A673 (cell line): ENCODE results near the gene EXOC4. TPM values are rescaled to one million over a fixed set of nuclear protein-coding genes. Genes with fewer than 3 reads are reported as not detected.

Experiments
- BruUV-seq: library from RNA; stranded (reverse); fragments of 400-500 nt; replicated peaks from 2 replicates; lab custom pipeline; 2021; lab: Mats Ljungman, UMichigan
- CTCF ChIA-PET: fragments of 300-600 bp; sonication (Branson Sonifier 250); formaldehyde crosslinking; loops from one replicate; lab custom pipeline; 2022; ENCODE audit warnings: antibody characterized with exemption; lab: Charles Lee
- POLR2A ChIA-PET: fragments of 300-600 bp; sonication (Branson Sonifier 250); formaldehyde crosslinking; loops from one replicate; lab custom pipeline; 2022; ENCODE audit warnings: antibody characterized with exemption; ENCODE audit not compliant: low non-redundant PET; lab: Charles Lee
- DNase-seq: peaks from one replicate; pipeline ENCODE4 v3.0.0-alpha.2; 2015; ENCODE audit warnings: low spot score
- H3K27ac ChIP-seq: fragments of 200-600 bp; sonication (generic); 2 replicates; pipeline ENCODE4 v1.5.1; 2016; ENCODE audit warnings: mixed run types, low read depth, mild to moderate bottlenecking, mixed read lengths, antibody characterized with exemption, low read length; ENCODE audit not compliant: poor library complexity, severe bottlenecking
- H3K27me3 ChIP-seq: fragments of 200-600 bp; sonication (generic); replicated peaks from 2 replicates; pipeline ENCODE4 v1.6.1; 2017; ENCODE audit warnings: mixed run types, low read depth, mild to moderate bottlenecking, mixed read lengths, antibody characterized with exemption, low read length; ENCODE audit not compliant: insufficient read depth, poor library complexity
- H3K36me3 ChIP-seq: fragments of 200-600 bp; sonication (generic); 2 replicates; pipeline ENCODE4 v1.6.1; 2016; ENCODE audit warnings: mixed run types, mild to moderate bottlenecking, mixed read lengths, antibody characterized with exemption, low read length; ENCODE audit not compliant: insufficient read depth, poor library complexity, severe bottlenecking
- H3K4me1 ChIP-seq: fragments of 200-600 bp; sonication (generic); 2 replicates; pipeline ENCODE4 v1.6.1; 2017; ENCODE audit warnings: mixed run types, mild to moderate bottlenecking, mixed read lengths, antibody characterized with exemption, low read length; ENCODE audit not compliant: insufficient read depth, poor library complexity, severe bottlenecking
- H3K4me3 ChIP-seq: fragments of 200-600 bp; sonication (generic); 2 replicates; pipeline ENCODE4 v1.5.1; 2016; ENCODE audit warnings: low read depth, mixed run types, mild to moderate bottlenecking, mixed read lengths, low read length; ENCODE audit not compliant: poor library complexity, severe bottlenecking
- H3K9me3 ChIP-seq: fragments of 200-600 bp; sonication (generic); 2 replicates; pipeline ENCODE4 v1.6.1; 2016; ENCODE audit warnings: mixed run types, low read depth, mild to moderate bottlenecking, mixed read lengths, antibody characterized with exemption, low read length; ENCODE audit not compliant: poor library complexity, severe bottlenecking
- EZH2 ChIP-seq: fragments of 200-600 bp; sonication (generic); IDR thresholded peaks from 2 replicates; pipeline ENCODE4 v1.6.1; 2017; ENCODE audit warnings: borderline replicate concordance, low read depth, mild to moderate bottlenecking, mixed read lengths, antibody characterized with exemption, low read length; ENCODE audit not compliant: poor library complexity, severe bottlenecking
- intact Hi-C: fragments of 100-400 bp; cut with micrococcal nuclease; formaldehyde crosslinking; loops from one replicate; pipeline ENCODE4 v1.10.0; 2022; ENCODE audit not compliant: unreplicated experiment
- total RNA-seq: library from RNA; stranded (reverse); gene quantifications from 2 replicates; pipeline ENCODE4 v1.2.3, GENCODE V29; 2021
- TF ChIP-seq, protein P1 (sequence below): fragments of 300-800, 200-600 bp; sonication (generic); conservative IDR thresholded peaks from 2 replicates; pipeline ENCODE4 v1.5.1; 2017; ENCODE audit warnings: low read depth, mild to moderate bottlenecking, antibody characterized with exemption, low read length, moderate library complexity, mixed read lengths

EXOC4 gene
- total RNA-seq, 1 experiment from 2014 or later = 66.1 TPM

DNA sequence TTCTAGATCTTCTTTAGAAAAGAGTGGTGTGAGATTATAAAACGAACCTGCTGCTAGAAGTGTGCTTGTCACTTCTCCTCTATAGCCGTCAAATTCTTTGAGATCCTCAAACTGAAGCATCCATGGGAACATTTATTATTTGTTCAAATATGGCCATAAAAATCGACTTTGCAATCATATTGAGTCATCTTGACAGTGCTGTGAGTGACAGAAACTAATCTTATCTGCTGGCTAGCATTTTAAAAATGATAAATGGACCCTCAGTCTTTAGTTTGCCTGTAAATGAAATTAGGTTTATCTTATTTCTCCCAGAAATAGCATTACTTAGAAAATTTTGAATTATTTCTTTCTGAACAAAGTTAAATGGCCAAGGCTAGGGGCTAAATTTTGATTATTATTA lies 290.8 kb downstream of the EXOC4 start:
- no peak for TF ChIP-seq EZH2
- no peaks in the 10 kb centered on the region for H3K4me1 ChIP-seq
- no peak overlapping the region for H3K27ac ChIP-seq
- no TSS peak for BruUV-seq
- ChIA-PET POLR2A (no interaction called here), CTCF (no interaction called here)
- intact Hi-C loops = no loop called here
- DNase-seq = no peak
- H3K27me3 ChIP-seq = no peaks in the 10 kb centered on the region
- no peak overlapping the region for H3K4me3 ChIP-seq
- no peaks in the 10 kb centered on the region for H3K36me3 ChIP-seq
- no peaks in the 10 kb centered on the region for H3K9me3 ChIP-seq

DNA sequence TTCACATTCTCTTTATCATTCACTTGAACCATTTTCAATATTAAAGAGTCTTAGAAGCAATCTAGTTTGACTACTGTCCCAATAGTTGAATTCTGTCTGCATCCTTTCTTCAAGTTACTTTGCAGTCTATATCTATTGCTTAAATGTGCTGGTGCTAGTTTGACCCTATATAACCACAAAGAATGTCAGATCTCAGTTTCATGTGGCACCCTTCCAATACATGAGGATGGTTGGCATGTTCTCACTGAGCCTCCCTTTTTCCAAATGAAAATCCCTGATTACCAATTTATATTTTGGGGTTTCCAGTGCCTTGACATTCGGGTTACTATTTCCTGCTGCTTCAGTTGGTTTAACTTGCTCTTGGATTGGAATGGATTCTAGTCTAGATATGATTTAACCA lies 292.7 kb downstream of the EXOC4 start:
- no peak for DNase-seq
- H3K4me1 ChIP-seq = no peaks in the 10 kb centered on the region
- ChIA-PET CTCF (no interaction called here), POLR2A (no interaction called here)
- H3K27ac ChIP-seq = no peak overlapping the region
- no peaks in the 10 kb centered on the region for H3K36me3 ChIP-seq
- H3K9me3 ChIP-seq = no peaks in the 10 kb centered on the region
- H3K27me3 ChIP-seq = no peaks in the 10 kb centered on the region
- H3K4me3 ChIP-seq = no peak overlapping the region
- intact Hi-C loops = no loop called here
- TF ChIP-seq, protein P1, sequence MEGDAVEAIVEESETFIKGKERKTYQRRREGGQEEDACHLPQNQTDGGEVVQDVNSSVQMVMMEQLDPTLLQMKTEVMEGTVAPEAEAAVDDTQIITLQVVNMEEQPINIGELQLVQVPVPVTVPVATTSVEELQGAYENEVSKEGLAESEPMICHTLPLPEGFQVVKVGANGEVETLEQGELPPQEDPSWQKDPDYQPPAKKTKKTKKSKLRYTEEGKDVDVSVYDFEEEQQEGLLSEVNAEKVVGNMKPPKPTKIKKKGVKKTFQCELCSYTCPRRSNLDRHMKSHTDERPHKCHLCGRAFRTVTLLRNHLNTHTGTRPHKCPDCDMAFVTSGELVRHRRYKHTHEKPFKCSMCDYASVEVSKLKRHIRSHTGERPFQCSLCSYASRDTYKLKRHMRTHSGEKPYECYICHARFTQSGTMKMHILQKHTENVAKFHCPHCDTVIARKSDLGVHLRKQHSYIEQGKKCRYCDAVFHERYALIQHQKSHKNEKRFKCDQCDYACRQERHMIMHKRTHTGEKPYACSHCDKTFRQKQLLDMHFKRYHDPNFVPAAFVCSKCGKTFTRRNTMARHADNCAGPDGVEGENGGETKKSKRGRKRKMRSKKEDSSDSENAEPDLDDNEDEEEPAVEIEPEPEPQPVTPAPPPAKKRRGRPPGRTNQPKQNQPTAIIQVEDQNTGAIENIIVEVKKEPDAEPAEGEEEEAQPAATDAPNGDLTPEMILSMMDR = no peak
- no peak for TF ChIP-seq EZH2
- no TSS peak for BruUV-seq

DNA sequence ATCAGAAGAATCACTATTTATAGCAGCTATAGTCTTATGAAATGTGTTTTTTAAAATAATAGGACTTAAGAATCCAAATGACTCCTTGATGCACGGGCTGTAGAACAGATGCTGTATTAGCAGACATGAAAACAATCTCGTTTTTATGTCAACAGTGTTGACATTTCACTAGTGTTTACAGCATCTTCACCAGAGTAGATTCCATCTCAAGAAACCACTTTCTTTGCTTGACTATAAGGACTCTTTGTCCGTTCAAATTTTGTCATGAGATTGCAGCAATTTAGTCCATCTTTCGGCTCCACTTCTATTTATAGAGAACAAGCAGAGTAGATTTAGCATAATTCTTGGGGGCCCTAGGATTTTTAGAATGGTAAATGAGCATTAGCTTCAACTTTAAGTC lies 295.1 kb downstream of the EXOC4 start:
- no peak overlapping the region for H3K27ac ChIP-seq
- no TSS peak for BruUV-seq
- TF ChIP-seq, protein P1 = no peak
- no peak for TF ChIP-seq EZH2
- CTCF ChIA-PET = no interaction called here
- H3K4me1 ChIP-seq = no peaks in the 10 kb centered on the region
- no peak overlapping the region for H3K4me3 ChIP-seq
- H3K9me3 ChIP-seq = no peaks in the 10 kb centered on the region
- no peaks in the 10 kb centered on the region for H3K36me3 ChIP-seq
- no peak for DNase-seq
- no peaks in the 10 kb centered on the region for H3K27me3 ChIP-seq
- intact Hi-C loops = no loop called here
- POLR2A ChIA-PET = no interaction called here

DNA sequence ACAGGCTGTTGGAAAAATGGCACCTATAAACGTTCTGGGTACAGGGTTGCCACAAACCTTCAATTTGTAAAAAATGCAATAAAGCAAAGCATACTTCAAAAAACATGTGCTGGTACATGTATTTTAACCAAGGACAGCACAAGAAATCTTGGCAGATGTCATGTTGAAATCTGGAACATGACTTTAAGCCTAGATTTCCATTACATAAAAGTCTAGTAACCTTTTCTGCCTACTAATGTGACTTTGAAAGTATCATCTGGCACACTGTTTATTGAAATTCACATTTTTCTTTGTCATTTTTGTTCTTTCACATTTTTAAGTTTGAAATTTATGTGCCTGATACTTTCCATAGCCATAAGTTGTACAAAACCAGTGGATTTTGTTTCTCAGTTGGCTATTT lies 296.8 kb downstream of the EXOC4 start:
- H3K4me3 ChIP-seq = no peak overlapping the region
- H3K4me1 ChIP-seq = no peaks in the 10 kb centered on the region
- intact Hi-C loops = no loop called here
- no peak for DNase-seq
- H3K36me3 ChIP-seq = no peaks in the 10 kb centered on the region
- H3K27ac ChIP-seq = no peak overlapping the region
- no TSS peak for BruUV-seq
- no peaks in the 10 kb centered on the region for H3K27me3 ChIP-seq
- no peak for TF ChIP-seq EZH2
- TF ChIP-seq, protein P1 = no peak
- no peaks in the 10 kb centered on the region for H3K9me3 ChIP-seq
- ChIA-PET CTCF (no interaction called here), POLR2A (no interaction called here)
